Epithelial cell of esophagus (primary cell): ENCODE results near the gene RAB5A.
"Not testable (repeated sequence)": the region's sequence is repeated elsewhere in the genome, so short reads cannot be mapped to it uniquely, and the experiment has no call there.

Source experiments
- DNase-seq: peaks from one replicate; pipeline ENCODE4 v3.0.0; 2010; ENCODE audit warnings: low read depth
- H3K4me3 ChIP-seq: 2 replicates; pipeline ENCODE4 v1.5.1; 2011; ENCODE audit warnings: mild to moderate bottlenecking, low read length, control low read depth
- TF ChIP-seq, protein P1 (sequence below): IDR thresholded peaks from 2 replicates; pipeline ENCODE4 v1.5.1; 2011; ENCODE audit warnings: low read depth, mild to moderate bottlenecking, low read length, control low read depth, inconsistent platforms; ENCODE audit not compliant: insufficient read depth; ENCODE audit errors: missing control alignments

The RAB5A gene

DNA sequence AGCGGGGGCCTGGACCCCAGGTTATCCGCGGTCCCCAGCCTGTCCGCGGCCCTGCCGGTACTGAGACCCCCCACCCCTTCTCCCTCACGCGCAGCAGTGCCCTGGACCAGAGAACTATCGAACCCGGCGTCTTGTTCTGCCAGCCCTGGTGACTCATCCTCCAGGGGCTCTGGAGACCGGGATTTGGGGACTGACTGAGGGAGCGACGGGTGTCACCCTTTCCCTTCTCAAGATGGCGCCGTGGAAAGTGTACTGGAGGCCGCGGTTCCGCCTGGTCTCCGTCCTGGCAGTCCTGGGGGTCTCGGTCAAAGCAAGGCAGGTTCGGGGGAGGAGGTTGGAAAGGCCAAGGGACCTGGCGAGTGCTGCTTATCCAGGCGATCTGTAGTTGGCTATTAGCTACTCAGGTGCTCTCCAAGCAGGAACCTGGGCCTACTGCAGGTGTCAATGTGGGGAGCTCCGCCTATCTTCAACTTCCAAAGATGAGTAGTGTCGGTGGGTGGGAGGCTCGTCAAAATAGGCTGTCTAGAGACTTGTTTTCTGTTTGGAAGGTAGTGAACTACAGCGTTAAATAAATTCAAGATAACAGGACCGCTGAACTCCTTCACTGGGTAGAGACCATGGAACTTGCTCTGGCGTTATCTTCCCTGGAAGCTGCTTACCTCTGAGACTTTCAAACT lies 790 bp downstream of the RAB5A start:
- TF ChIP-seq, protein P1, sequence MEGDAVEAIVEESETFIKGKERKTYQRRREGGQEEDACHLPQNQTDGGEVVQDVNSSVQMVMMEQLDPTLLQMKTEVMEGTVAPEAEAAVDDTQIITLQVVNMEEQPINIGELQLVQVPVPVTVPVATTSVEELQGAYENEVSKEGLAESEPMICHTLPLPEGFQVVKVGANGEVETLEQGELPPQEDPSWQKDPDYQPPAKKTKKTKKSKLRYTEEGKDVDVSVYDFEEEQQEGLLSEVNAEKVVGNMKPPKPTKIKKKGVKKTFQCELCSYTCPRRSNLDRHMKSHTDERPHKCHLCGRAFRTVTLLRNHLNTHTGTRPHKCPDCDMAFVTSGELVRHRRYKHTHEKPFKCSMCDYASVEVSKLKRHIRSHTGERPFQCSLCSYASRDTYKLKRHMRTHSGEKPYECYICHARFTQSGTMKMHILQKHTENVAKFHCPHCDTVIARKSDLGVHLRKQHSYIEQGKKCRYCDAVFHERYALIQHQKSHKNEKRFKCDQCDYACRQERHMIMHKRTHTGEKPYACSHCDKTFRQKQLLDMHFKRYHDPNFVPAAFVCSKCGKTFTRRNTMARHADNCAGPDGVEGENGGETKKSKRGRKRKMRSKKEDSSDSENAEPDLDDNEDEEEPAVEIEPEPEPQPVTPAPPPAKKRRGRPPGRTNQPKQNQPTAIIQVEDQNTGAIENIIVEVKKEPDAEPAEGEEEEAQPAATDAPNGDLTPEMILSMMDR = no peak
- DNase-seq = peak; percentile 77
- H3K4me3 ChIP-seq = peak overlapping the region; percentile 81

DNA sequence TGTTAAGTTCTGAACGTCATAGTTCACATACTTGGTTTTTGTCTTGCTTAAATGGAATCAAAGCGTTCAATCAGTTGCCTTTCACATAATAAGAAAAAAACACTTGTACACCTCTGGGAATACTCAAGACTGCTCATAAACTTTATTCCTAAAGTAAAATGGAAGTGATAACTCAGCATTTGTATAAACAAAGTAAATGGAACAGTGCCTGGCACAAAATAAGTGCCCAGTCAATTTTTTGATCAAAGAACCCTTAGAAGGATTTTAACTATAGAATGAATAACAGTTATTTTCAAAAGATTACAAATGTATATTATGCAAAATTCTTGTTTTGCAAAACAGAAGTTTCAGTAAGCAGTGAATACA lies 1.3 kb downstream of the RAB5A start:
- TF ChIP-seq, protein P1 = no peak
- H3K4me3 ChIP-seq = peak overlapping the region; percentile 81

DNA sequence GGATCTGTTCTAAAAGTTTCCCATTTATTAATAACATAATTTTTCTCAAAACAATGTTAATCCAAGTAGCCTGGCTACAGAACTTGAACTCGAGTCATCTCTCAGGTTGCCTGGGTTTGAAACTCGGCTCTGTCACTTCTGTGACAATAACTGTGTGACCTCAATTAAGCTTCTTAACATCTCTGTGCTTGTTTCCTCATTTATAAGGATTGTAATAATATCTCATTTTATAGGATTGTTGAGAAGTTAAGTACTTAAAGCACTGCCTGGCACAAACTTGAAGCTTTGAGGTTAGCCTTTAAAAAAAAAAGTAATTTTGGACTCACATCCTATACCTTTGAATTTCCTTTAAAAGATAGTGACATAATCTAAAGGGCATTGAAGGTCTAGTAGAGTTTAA lies 3.4 kb downstream of the RAB5A start:
- no peak for DNase-seq
- TF ChIP-seq, protein P1 = no peak
- H3K4me3 ChIP-seq = no peak overlapping the region

More for the DNA sequence above, 1.3 kb downstream of the RAB5A start:
- DNase-seq = no peak

DNA sequence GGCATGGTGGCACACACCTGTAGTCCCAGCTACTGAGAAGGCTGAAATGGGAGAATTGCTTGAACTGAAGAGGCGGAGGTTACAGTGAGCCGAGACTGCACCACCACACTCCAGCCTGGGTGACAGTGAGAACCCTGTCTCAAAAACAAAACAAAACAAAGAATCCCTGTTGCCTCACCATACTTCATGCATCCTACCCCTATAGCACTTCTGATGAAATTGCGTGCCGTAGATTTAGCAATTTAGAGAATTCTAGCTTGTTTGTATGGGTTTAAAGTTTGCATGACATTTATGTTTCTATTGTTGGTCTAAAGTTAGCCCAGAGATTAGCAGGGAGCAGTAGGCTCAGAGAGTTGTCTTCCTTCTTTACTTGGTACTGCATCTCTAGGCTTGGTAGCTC lies 7.8 kb downstream of the RAB5A start:
- TF ChIP-seq, protein P1 = no peak
- H3K4me3 ChIP-seq = no peak overlapping the region
- no peak for DNase-seq

DNA sequence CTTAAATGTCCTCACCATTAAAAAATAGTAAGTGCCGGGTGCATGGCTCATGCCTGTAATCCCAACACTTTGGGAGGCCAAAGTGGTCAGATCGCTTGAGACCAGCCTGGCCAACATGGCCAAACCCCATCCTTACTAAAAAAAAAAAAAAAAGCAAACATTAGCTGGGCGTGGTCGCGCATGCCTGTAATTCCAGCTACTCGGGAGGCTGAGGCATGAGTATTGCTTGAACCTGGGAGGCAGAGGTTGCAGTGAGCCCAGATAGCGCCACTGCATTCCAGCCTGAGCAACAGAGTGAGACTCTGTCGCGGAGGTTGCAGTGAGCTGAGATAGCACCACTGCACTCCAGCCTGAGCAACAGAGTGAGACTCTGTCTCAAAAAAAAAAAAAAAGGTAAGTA lies 10.5 kb downstream of the RAB5A start:
- H3K4me3 ChIP-seq, DNase-seq: not testable (repeated sequence)

DNA sequence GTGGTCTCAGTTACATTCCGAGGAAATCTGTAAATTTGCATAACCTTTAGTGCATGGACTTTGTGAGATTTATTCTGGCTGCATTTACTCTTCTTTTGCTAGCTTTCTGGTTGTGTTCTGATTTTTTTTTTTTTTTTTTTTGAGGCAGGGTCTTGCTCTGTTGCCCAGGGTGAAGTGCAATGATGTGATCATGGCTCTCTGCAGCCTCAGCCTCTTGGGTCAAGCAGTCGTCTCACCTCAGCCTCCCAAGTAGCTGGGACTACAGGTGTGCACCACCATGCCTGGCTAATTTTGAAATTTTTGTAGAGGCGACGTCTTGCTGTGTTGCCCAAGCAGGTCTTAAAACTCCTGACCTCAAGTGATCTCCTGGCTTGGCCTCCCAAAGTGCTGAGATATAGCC lies 12.6 kb downstream of the RAB5A start:
- DNase-seq = no peak
- H3K4me3 ChIP-seq = no peak overlapping the region
- TF ChIP-seq, protein P1 = no peak

DNA sequence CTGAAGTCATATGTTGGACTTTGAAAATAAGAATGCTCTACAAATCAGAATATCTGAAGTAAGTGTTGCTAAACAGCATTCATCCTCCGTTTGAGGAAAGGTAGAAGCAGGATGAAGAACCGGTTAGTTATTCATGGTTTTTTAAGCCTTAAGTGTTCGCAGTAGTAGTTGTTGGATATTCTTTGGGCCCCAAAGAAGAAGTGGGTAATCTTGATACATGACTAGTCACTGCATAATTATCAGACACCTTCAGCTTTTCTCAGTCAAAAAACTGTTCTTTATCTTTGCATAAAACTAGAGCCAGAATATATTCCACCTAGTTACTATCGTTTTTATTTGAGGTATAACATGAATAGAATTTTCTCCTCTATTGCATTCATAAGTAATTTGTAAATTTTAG lies 13.8 kb downstream of the RAB5A start:
- H3K4me3 ChIP-seq = no peak overlapping the region
- no peak for DNase-seq

More for the DNA sequence above, 13.8 kb downstream of the RAB5A start:
- TF ChIP-seq, protein P1 = no peak
